Esophagus squamous epithelium (tissue), 5 donors: ENCODE results near the gene TCP11L2. TPM values are rescaled to one million over a fixed set of nuclear protein-coding genes. Genes with fewer than 3 reads are reported as not detected.

Source experiments
- DNase-seq: peaks from one replicate; lab custom pipeline; 2025; lab: John Stamatoyannopoulos, UW
- H3K27ac ChIP-seq, 4 donors: fragments of 200-600 bp; sonication (generic); one replicate each; pipeline ENCODE4 v1.5.1; 2016 to 2019; ENCODE audit warnings: mild to moderate bottlenecking in 1 of 4
- H3K27me3 ChIP-seq, 4 donors: fragments of 200-600 bp; sonication (generic); 1 replicate in 3 of 4; 2 replicates in 1 of 4; pipeline versions ENCODE4 v1.5.1 to v1.6.0; 2017 to 2021; ENCODE audit warnings: antibody characterized with exemption in 1 of 4
- H3K36me3 ChIP-seq, 3 donors: fragments of 200-600 bp; sonication (generic); one replicate each; pipeline ENCODE4 v1.5.1; 2016 to 2019
- H3K4me1 ChIP-seq, 3 donors: fragments of 200-600 bp; sonication (generic); one replicate each; pipeline ENCODE4 v1.5.1; 2017 to 2019
- H3K4me3 ChIP-seq, 4 donors: fragments of 200-600 bp; sonication (generic); 1 replicate in 3 of 4; 2 replicates in 1 of 4; pipeline ENCODE4 v1.5.1; 2016 to 2019; ENCODE audit warnings: mild to moderate bottlenecking in 2 of 4, moderate library complexity in 1 of 4
- H3K9me3 ChIP-seq, 3 donors: fragments of 200-600 bp; sonication (generic); one replicate each; pipeline ENCODE4 v1.5.1; 2016 to 2019
- CTCF ChIP-seq, 6 experiments: fragments of 450-650 bp in 4 of 6; fragments of 200-600 bp in 2 of 6; sonication (generic) in 2 of 6; IDR thresholded peaks; one replicate each; pipeline ENCODE4 v1.5.1; 2016 to 2019; ENCODE audit warnings: antibody characterized with exemption in 6 of 6, mild to moderate bottlenecking in 4 of 6, moderate library complexity in 4 of 6
- POLR2A ChIP-seq, 4 donors: fragments of 450-650 bp; IDR thresholded peaks; one replicate each; pipeline ENCODE4 v1.6.1; 2017; ENCODE audit warnings: antibody characterized with exemption in 4 of 4, mild to moderate bottlenecking in 4 of 4, moderate library complexity in 3 of 4
- WGBS, 2 donors: methylation state at CpG; one replicate each; pipeline ENCODE4 v1.1.5; 2018; 5-methylcytosine and 5-hydroxymethylcytosine counted together
- intact Hi-C: fragments of 100-400 bp; cut with DNase I; formaldehyde crosslinking; loops from one replicate; pipeline ENCODE4 v1.15.0; 2022
- total RNA-seq, 4 donors: library from RNA; depleted of rRNA; stranded (reverse); fragments of >200 nt; gene quantifications; one replicate each; pipeline ENCODE4 v1.1.0, GENCODE V29; 2016
- donor health status: DM: yes; HTN: yes; CAD: no.

Gene TCP11L2
- total RNA-seq, 4 donors from 2014 or later = 17.3 to 52.8 (median 27.7) TPM

- DNase-seq = no peak
- intact Hi-C loops = loop anchor here (10.0 kb wide), 1 partner anchor 54 kb away; the partner anchor contains the start of gene TCP11L2
- peaks cover 7 to 43% (median 11%) of the 10 kb centered on the region in 3 donors for H3K4me1 ChIP-seq
- WGBS, 2 donors = 23 to 40% methylated on average over 13 to 17 of the region's 17 CpGs
- TF ChIP-seq POLR2A (IDR thresholded peaks at IDR 0.05) (no peak), CTCF (IDR thresholded peaks at IDR 0.05) (no peak)
- H3K27ac ChIP-seq = peak overlapping the region; percentile 84 to 95 (median 92)
- H3K27me3 ChIP-seq = no peaks in the 10 kb centered on the region
- H3K36me3 ChIP-seq = no peaks in the 10 kb centered on the region
- no peaks in the 10 kb centered on the region for H3K9me3 ChIP-seq
- H3K4me3 ChIP-seq = peak overlapping the region; percentile 54 to 82 (median 70)
Observed at GRCh38 chr12:106358396-106359241, 56.1 kb downstream of the TCP11L2 start.

- no peak for DNase-seq
- H3K4me3 ChIP-seq = no peak overlapping the region
- peaks cover 0 to 7% (median 5%) of the 10 kb centered on the region in 3 donors for H3K36me3 ChIP-seq
- TF ChIP-seq POLR2A (IDR thresholded peaks at IDR 0.05) = no peak
- no peak for TF ChIP-seq CTCF (IDR thresholded peaks at IDR 0.05)
- peak overlapping the region in 2 of 4 donors; percentile 84 to 92 for H3K27ac ChIP-seq
- WGBS, 2 donors = 91% methylated on average over 7 of the region's 7 CpGs
- intact Hi-C loops = loop anchor here (10.0 kb wide), 1 partner anchor 55 kb away; the partner anchor contains the start of gene TCP11L2
- peaks cover 7 to 43% (median 11%) of the 10 kb centered on the region in 3 donors for H3K4me1 ChIP-seq
- H3K9me3 ChIP-seq = no peaks in the 10 kb centered on the region
- no peaks in the 10 kb centered on the region for H3K27me3 ChIP-seq
Observed at GRCh38 chr12:106359646-106360399, 57.3 kb downstream of the TCP11L2 start.

GRCh38 chr12:106360400-106360994 lies 58.0 kb downstream of the TCP11L2 start:
- H3K9me3 ChIP-seq = no peaks in the 10 kb centered on the region
- peaks cover 7 to 43% (median 11%) of the 10 kb centered on the region in 3 donors for H3K4me1 ChIP-seq
- H3K27me3 ChIP-seq = no peaks in the 10 kb centered on the region
- no peak for DNase-seq
- intact Hi-C loops = no loop called here
- H3K4me3 ChIP-seq = no peak overlapping the region
- 94% methylated on average over 5 of the region's 5 CpGs for WGBS, 2 donors
- no peak for TF ChIP-seq CTCF (IDR thresholded peaks at IDR 0.05)
- TF ChIP-seq POLR2A (IDR thresholded peaks at IDR 0.05) = no peak
- peaks cover 0 to 14% (median 5%) of the 10 kb centered on the region in 3 donors for H3K36me3 ChIP-seq
- H3K27ac ChIP-seq = no peak overlapping the region

GRCh38 chr12:106362971-106363370 lies 60.4 kb downstream of the TCP11L2 start:
- Histone ChIP-seq H3K4me3 (no peak overlapping the region), H3K36me3 (peaks cover 0 to 39% (median 5%) of the 10 kb centered on the region in 3 donors), H3K27ac (peak overlapping the region in 1 of 4 donors; percentile 34), H3K9me3 (no peaks in the 10 kb centered on the region), H3K4me1 (peaks cover 7 to 33% (median 11%) of the 10 kb centered on the region in 3 donors), H3K27me3 (no peaks in the 10 kb centered on the region)
- DNase-seq = no peak
- 82 to 90% methylated on average over 4 of the region's 4 CpGs for WGBS, 2 donors
- TF ChIP-seq CTCF (IDR thresholded peaks at IDR 0.05) (no peak), POLR2A (IDR thresholded peaks at IDR 0.05) (no peak)
- intact Hi-C loops = no loop called here
